Loucy (cell line): Measurements from ENCODE around the gene LHPP.

ENCODE experiments used
- H2AFZ ChIP-seq: fragments of 200-600 bp; sonication (generic); 2 replicates; pipeline ENCODE4 v1.6.0; 2016; ENCODE audit warnings: antibody characterized with exemption, mild to moderate bottlenecking, low read length, moderate library complexity
- H3F3A ChIP-seq: fragments of 200-600 bp; 2 replicates; pipeline ENCODE4 v1.6.0; 2016; ENCODE audit warnings: antibody characterized with exemption, low read depth, mild to moderate bottlenecking
- H3K27me3 ChIP-seq: fragments of 200-600 bp; sonication (generic); 2 replicates; pipeline ENCODE4 v1.6.1; 2014; ENCODE audit warnings: low read length, mild to moderate bottlenecking; ENCODE audit not compliant: insufficient read depth, poor library complexity, severe bottlenecking
- H3K36me3 ChIP-seq: fragments of 200-600 bp; sonication (generic); 2 replicates; pipeline ENCODE4 v1.6.1; 2016; ENCODE audit warnings: low read length; ENCODE audit not compliant: insufficient read depth
- H3K4me1 ChIP-seq: fragments of 200-600 bp; sonication (generic); 2 replicates; pipeline ENCODE4 v1.5.1; 2014; ENCODE audit warnings: low read length, mild to moderate bottlenecking; ENCODE audit not compliant: insufficient read depth, poor library complexity, severe bottlenecking
- H3K4me2 ChIP-seq: fragments of 200-600 bp; sonication (generic); 2 replicates; pipeline ENCODE4 v1.6.0; 2014; ENCODE audit warnings: antibody characterized with exemption, low read length, low read depth, mild to moderate bottlenecking; ENCODE audit not compliant: poor library complexity, severe bottlenecking
- H3K4me3 ChIP-seq: fragments of 200-600 bp; sonication (generic); 2 replicates; pipeline ENCODE4 v1.5.1; 2014; ENCODE audit warnings: low read length, mild to moderate bottlenecking, mixed read lengths; ENCODE audit not compliant: poor library complexity, severe bottlenecking
- H3K79me2 ChIP-seq: fragments of 200-600 bp; sonication (generic); 2 replicates; pipeline ENCODE4 v1.6.1; 2014; ENCODE audit warnings: low read length; ENCODE audit not compliant: insufficient read depth
- H3K9ac ChIP-seq: fragments of 200-600 bp; sonication (generic); 2 replicates; pipeline ENCODE4 v1.6.0; 2014; ENCODE audit warnings: mild to moderate bottlenecking, low read depth, low read length, moderate library complexity; ENCODE audit not compliant: poor library complexity, severe bottlenecking
- H3K9me2 ChIP-seq: fragments of 200-600 bp; sonication (generic); replicated peaks from 2 replicates; pipeline ENCODE4 v1.6.1; 2016; ENCODE audit warnings: low read depth, low read length, mixed read lengths
- H3K9me3 ChIP-seq: fragments of 200-600 bp; sonication (generic); 2 replicates; pipeline ENCODE4 v1.6.1; 2014; ENCODE audit warnings: mild to moderate bottlenecking, antibody characterized with exemption, low read length, low read depth; ENCODE audit not compliant: insufficient read depth
- H4K20me1 ChIP-seq: fragments of 200-600 bp; sonication (generic); 2 replicates; pipeline ENCODE4 v1.6.0; 2014; ENCODE audit warnings: antibody characterized with exemption, low read length, mild to moderate bottlenecking; ENCODE audit not compliant: insufficient read depth, poor library complexity, severe bottlenecking
- CTCF ChIP-seq: fragments of 200-600 bp; sonication (generic); conservative IDR thresholded peaks from 2 replicates; pipeline ENCODE4 v1.5.1; 2014; ENCODE audit warnings: mild to moderate bottlenecking, antibody characterized with exemption, low read length
- EZH2phosphoT487 ChIP-seq: fragments of 200-600 bp; IDR thresholded peaks from 2 replicates; pipeline ENCODE4 v1.6.1; 2018; ENCODE audit warnings: antibody characterized with exemption, mild to moderate bottlenecking, moderate library complexity, borderline replicate concordance

LHPP gene

GRCh38 chr10:124462348-124462695 is 699 bp downstream of the LHPP start:
- H3K9me3 ChIP-seq: no peaks in the 10 kb centered on the region
- peaks cover 23% of the 10 kb centered on the region for H3K4me1 ChIP-seq
- no peaks in the 10 kb centered on the region for H3K9me2 ChIP-seq
- H3F3A ChIP-seq: no peaks in the 10 kb centered on the region
- H3K9ac ChIP-seq: peak overlapping the region; percentile 68
- H4K20me1 ChIP-seq: no peaks in the 10 kb centered on the region
- H3K4me3 ChIP-seq: peak overlapping the region; percentile 88
- H3K27me3 ChIP-seq: no peaks in the 10 kb centered on the region
- no peaks in the 10 kb centered on the region for H3K36me3 ChIP-seq
- H3K4me2 ChIP-seq: peak overlapping the region; percentile 88
- peak overlapping the region; percentile 99 for H2AFZ ChIP-seq
- peaks cover 6% of the 10 kb centered on the region; the same call in 1 of the 2 replicates for H3K79me2 ChIP-seq
- no peak for TF ChIP-seq EZH2phosphoT487
- no peak for TF ChIP-seq CTCF

GRCh38 chr10:124464028-124464965 is 2.7 kb downstream of the LHPP start:
- no peaks in the 10 kb centered on the region for H3F3A ChIP-seq
- no peak overlapping the region for H3K9ac ChIP-seq
- no peaks in the 10 kb centered on the region for H4K20me1 ChIP-seq
- no peaks in the 10 kb centered on the region for H3K27me3 ChIP-seq
- peaks cover 23% of the 10 kb centered on the region for H3K4me1 ChIP-seq
- no peaks in the 10 kb centered on the region for H3K36me3 ChIP-seq
- TF ChIP-seq CTCF (no peak), EZH2phosphoT487 (no peak)
- H3K9me3 ChIP-seq: no peaks in the 10 kb centered on the region
- peak overlapping the region; percentile 9 for H3K4me2 ChIP-seq
- H3K79me2 ChIP-seq: peaks cover 6% of the 10 kb centered on the region; the same call in 1 of the 2 replicates
- H3K9me2 ChIP-seq: no peaks in the 10 kb centered on the region
- no peak overlapping the region for H2AFZ ChIP-seq
- no peak overlapping the region for H3K4me3 ChIP-seq

- no peak overlapping the region for H3K4me3 ChIP-seq
- H3F3A ChIP-seq: no peaks in the 10 kb centered on the region
- H2AFZ ChIP-seq: no peak overlapping the region
- H4K20me1 ChIP-seq: no peaks in the 10 kb centered on the region
- H3K36me3 ChIP-seq: no peaks in the 10 kb centered on the region
- H3K79me2 ChIP-seq: peaks cover 6% of the 10 kb centered on the region; the same call in 1 of the 2 replicates
- H3K4me1 ChIP-seq: peaks cover 23% of the 10 kb centered on the region
- no peak for TF ChIP-seq CTCF
- TF ChIP-seq EZH2phosphoT487: no peak
- H3K9me3 ChIP-seq: no peaks in the 10 kb centered on the region
- H3K9ac ChIP-seq: no peak overlapping the region
- no peaks in the 10 kb centered on the region for H3K9me2 ChIP-seq
- no peak overlapping the region for H3K4me2 ChIP-seq
- no peaks in the 10 kb centered on the region for H3K27me3 ChIP-seq
Observed at GRCh38 chr10:124465003-124465776, 3.6 kb downstream of the LHPP start.
